Adipocyte (in vitro differentiated cells): ENCODE results near the gene CBX7.

ENCODE experiments used
- DNase-seq: peaks from one replicate; pipeline ENCODE4 v3.0.0-alpha.2; 2015; ENCODE audit warnings: low read depth
- H3K27me3 ChIP-seq: replicated peaks from 2 replicates; pipeline ENCODE4 v1.7.0; 2013; ENCODE audit warnings: mild to moderate bottlenecking, low read length, moderate library complexity; ENCODE audit not compliant: control insufficient read depth, insufficient read depth
- H3K36me3 ChIP-seq: 2 replicates; pipeline ENCODE4 v1.7.0; 2013; ENCODE audit warnings: low read length, mild to moderate bottlenecking, moderate library complexity; ENCODE audit not compliant: control insufficient read depth, insufficient read depth, severe bottlenecking
- H3K4me1 ChIP-seq: 2 replicates; pipeline ENCODE4 v1.7.0; 2013; ENCODE audit warnings: mild to moderate bottlenecking, low read length, moderate library complexity; ENCODE audit not compliant: control insufficient read depth, insufficient read depth
- H3K4me3 ChIP-seq: 2 replicates; pipeline ENCODE4 v1.7.0; 2013; ENCODE audit warnings: mild to moderate bottlenecking, low read length, moderate library complexity
- H3K9ac ChIP-seq: 2 replicates; pipeline ENCODE4 v1.7.0; 2013; ENCODE audit warnings: mild to moderate bottlenecking, low read length, moderate library complexity
- H3K9me3 ChIP-seq: 2 replicates; pipeline ENCODE4 v1.7.0; 2013; ENCODE audit warnings: mild to moderate bottlenecking, low read length, moderate library complexity; ENCODE audit not compliant: control insufficient read depth

CBX7 gene

GRCh38 chr22:39083212-39084165 lies 69.0 kb downstream of the CBX7 start:
- Histone ChIP-seq H3K27me3 (peaks cover 4% of the 10 kb centered on the region), H3K36me3 (no peaks in the 10 kb centered on the region), H3K9ac (no peak overlapping the region), H3K9me3 (no peaks in the 10 kb centered on the region), H3K4me1 (no peaks in the 10 kb centered on the region), H3K4me3 (no peak overlapping the region)
- DNase-seq = no peak

- Histone ChIP-seq H3K9me3 (no peaks in the 10 kb centered on the region), H3K9ac (no peak overlapping the region), H3K4me1 (peaks cover 4% of the 10 kb centered on the region), H3K36me3 (no peaks in the 10 kb centered on the region), H3K4me3 (no peak overlapping the region), H3K27me3 (peaks cover 4% of the 10 kb centered on the region)
- DNase-seq = no peak
Measured at GRCh38 chr22:39081598-39081997, 70.9 kb downstream of the CBX7 start.

- Histone ChIP-seq H3K27me3 (peaks cover 4% of the 10 kb centered on the region), H3K4me3 (no peak overlapping the region), H3K36me3 (no peaks in the 10 kb centered on the region), H3K4me1 (peaks cover 4% of the 10 kb centered on the region), H3K9me3 (no peaks in the 10 kb centered on the region), H3K9ac (no peak overlapping the region)
- no peak for DNase-seq
Measured at GRCh38 chr22:39081016-39081415, 71.5 kb downstream of the CBX7 start.
